ENCODE data around the gene FAM171A1. TPM values are rescaled to one million over a fixed set of nuclear protein-coding genes. Genes with fewer than 3 reads are reported as not detected.
"Not testable (repeated sequence)": the region's sequence is repeated elsewhere in the genome, so short reads cannot be mapped to it uniquely, and the experiment has no call there.

Gene FAM171A1
- total RNA-seq, 2 experiments from 2014 or later, result 7.0 to 8.0 TPM

DNA sequence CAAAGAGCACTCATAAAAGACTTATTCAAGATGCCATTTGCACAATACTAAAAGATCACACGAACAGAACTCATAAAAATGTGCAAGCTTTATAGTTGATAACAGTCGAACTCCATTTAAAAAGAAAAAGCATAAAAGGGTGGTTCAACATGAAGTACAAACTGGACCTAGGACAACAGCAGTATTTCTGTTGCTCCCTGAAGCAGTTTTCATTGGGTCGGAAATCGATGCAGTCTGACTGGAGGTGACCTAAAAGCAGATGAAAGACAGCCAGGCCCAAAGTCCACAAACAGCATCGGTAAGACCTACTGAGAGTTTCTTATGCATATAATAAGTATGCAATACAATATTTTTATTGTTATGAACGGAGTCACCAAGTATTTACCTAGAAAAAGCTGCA lies 23.9 kb downstream of the FAM171A1 start:
- Mint-ChIP-seq H3K4me3 (no peak overlapping the region), H3K4me1 (no peaks in the 10 kb centered on the region), H3K27ac (no peak overlapping the region), H3K9me3 (no peaks in the 10 kb centered on the region), H3K36me3 (no peaks in the 10 kb centered on the region), H3K27me3 (peaks cover 20% of the 10 kb centered on the region)
- no peak for ATAC-seq (ENCODE audit: low read depth)
- POLR2A ChIA-PET, result no interaction called here
- DNase-seq, result no peak

- Mint-ChIP-seq H3K36me3 (no peaks in the 10 kb centered on the region), H3K4me3 (no peak overlapping the region), H3K4me1 (no peaks in the 10 kb centered on the region), H3K27me3 (peaks cover 20% of the 10 kb centered on the region), H3K9me3 (no peaks in the 10 kb centered on the region), H3K27ac (no peak overlapping the region)
- ATAC-seq (ENCODE audit: low read depth), result no peak
- POLR2A ChIA-PET, result no interaction called here
- DNase-seq, result no peak
These were observed 24.5 kb downstream of the FAM171A1 start for GRCh38 chr10:15346440-15347141.

DNA sequence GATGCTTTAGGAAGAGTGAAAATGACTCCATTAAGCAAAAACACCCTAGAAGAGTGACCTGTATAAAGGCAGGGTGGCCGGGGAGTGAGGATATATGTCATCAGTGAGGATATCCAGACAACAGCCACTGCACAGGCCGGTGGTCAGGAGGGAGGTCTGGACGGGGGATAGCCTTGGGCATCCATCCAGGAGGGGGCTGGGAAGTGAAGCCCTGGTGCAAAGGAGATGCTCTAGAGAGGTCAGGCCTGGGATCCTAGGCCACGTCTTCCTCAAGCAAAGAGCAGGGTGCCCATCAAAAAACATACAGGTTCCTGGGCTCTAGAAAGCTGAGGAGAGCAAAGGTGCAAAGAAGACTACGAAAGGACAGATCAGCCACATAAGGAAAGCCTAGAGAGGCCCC lies 25.6 kb downstream of the FAM171A1 start:
- no peak overlapping the region for H3K27ac Mint-ChIP-seq
- no peaks in the 10 kb centered on the region for H3K9me3 Mint-ChIP-seq
- no peaks in the 10 kb centered on the region for H3K4me1 Mint-ChIP-seq

DNA sequence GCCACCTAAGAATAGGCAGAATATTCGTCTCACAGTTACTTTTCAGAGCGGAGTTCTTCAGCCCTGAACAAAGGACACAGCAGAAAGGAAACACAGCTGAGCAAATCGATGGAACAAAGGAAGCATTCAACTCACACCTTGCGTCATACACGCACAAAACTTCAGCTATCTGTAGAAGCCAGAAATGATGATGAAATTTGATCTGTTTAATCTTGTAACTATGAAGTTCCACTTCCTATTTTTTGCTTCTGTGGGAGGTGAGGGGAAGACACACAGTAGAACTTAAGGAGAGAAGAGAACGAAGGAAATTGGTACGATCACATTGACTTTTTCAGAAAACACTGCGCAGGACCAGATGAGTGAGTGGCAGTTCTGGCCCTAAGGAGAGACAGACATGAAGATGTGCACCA lies 26.2 kb downstream of the FAM171A1 start:
- POLR2A ChIA-PET, result no interaction called here
- ATAC-seq (ENCODE audit: low read depth), result no peak
- H3K27ac Mint-ChIP-seq, result no peak overlapping the region
- no peaks in the 10 kb centered on the region for H3K36me3 Mint-ChIP-seq
- H3K9me3 Mint-ChIP-seq, result no peaks in the 10 kb centered on the region
- peaks cover 23% of the 10 kb centered on the region for H3K27me3 Mint-ChIP-seq
- no peak overlapping the region for H3K4me3 Mint-ChIP-seq
- DNase-seq, result no peak
- H3K4me1 Mint-ChIP-seq, result no peaks in the 10 kb centered on the region

More for the DNA sequence above, 25.6 kb downstream of the FAM171A1 start:
- Mint-ChIP-seq H3K27me3 (peaks cover 23% of the 10 kb centered on the region), H3K36me3 (no peaks in the 10 kb centered on the region), H3K4me3 (no peak overlapping the region)
- DNase-seq (no peak), ATAC-seq (ENCODE audit: low read depth) (no peak)
- POLR2A ChIA-PET, result no interaction called here

- H3K36me3 Mint-ChIP-seq, result no peaks in the 10 kb centered on the region
- DNase-seq (no peak), ATAC-seq (ENCODE audit: low read depth) (no peak)
- POLR2A ChIA-PET, result no interaction called here
- no peak overlapping the region for H3K4me3 Mint-ChIP-seq
- H3K9me3 Mint-ChIP-seq, result no peaks in the 10 kb centered on the region
- no peak overlapping the region for H3K27ac Mint-ChIP-seq
- no peaks in the 10 kb centered on the region for H3K4me1 Mint-ChIP-seq
- peaks cover 23% of the 10 kb centered on the region for H3K27me3 Mint-ChIP-seq
These were observed 26.7 kb downstream of the FAM171A1 start for GRCh38 chr10:15344256-15344875.

- Mint-ChIP-seq H3K36me3 (no peaks in the 10 kb centered on the region), H3K4me3 (no peak overlapping the region), H3K27ac (no peak overlapping the region), H3K27me3 (peaks cover 12% of the 10 kb centered on the region), H3K4me1 (no peaks in the 10 kb centered on the region), H3K9me3 (no peaks in the 10 kb centered on the region)
- ATAC-seq (ENCODE audit: low read depth) (no peak), DNase-seq (no peak)
- POLR2A ChIA-PET, result no interaction called here
These were observed 28.1 kb downstream of the FAM171A1 start for GRCh38 chr10:15342970-15343369.

GRCh38 chr10:15341502-15342128 lies 29.5 kb downstream of the FAM171A1 start:
- Mint-ChIP-seq H3K4me3 (no peak overlapping the region), H3K27ac (no peak overlapping the region), H3K36me3 (no peaks in the 10 kb centered on the region), H3K4me1 (no peaks in the 10 kb centered on the region), H3K9me3 (no peaks in the 10 kb centered on the region), H3K27me3 (peaks cover 12% of the 10 kb centered on the region)
- POLR2A ChIA-PET, result no interaction called here
- ATAC-seq (ENCODE audit: low read depth) (no peak), DNase-seq (no peak)

- Mint-ChIP-seq H3K4me3 (no peak overlapping the region), H3K27ac (no peak overlapping the region), H3K36me3 (no peaks in the 10 kb centered on the region), H3K27me3 (peaks cover 9% of the 10 kb centered on the region), H3K9me3 (no peaks in the 10 kb centered on the region), H3K4me1 (peaks cover 5% of the 10 kb centered on the region)
- ATAC-seq (ENCODE audit: low read depth), result no peak
- POLR2A ChIA-PET, result no interaction called here
- no peak for DNase-seq
These were observed 31.2 kb downstream of the FAM171A1 start for GRCh38 chr10:15339892-15340291.

DNA sequence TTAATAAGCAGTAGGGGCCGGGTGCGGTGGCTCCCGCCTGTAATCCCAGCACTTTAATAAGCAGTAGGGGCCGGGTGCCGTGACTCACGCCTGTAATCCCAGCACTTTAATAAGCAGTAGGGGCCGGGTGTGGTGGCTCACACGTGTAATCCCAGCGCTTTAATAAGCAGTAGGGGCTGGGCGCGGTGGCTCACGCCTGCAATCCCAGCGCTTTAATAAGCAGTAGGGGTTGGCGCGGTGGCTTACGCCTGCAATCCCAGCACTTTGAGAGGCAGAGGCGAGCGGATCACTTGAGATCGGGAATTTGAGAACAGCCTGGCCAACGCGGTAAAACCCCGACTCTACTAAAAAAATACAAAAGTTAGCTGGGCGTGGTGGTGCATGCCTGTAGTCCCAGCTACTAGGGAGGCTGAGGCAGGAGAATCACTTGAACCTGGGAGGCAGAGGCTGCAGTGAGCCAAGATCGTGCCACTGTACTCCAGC lies 33.6 kb downstream of the FAM171A1 start:
- H3K4me1 Mint-ChIP-seq; H3K27ac Mint-ChIP-seq; H3K36me3 Mint-ChIP-seq; H3K4me3 Mint-ChIP-seq; POLR2A ChIA-PET; DNase-seq; H3K27me3 Mint-ChIP-seq; ATAC-seq (ENCODE audit: low read depth); H3K9me3 Mint-ChIP-seq: not testable (repeated sequence)

GRCh38 chr10:15336211-15336610 lies 34.9 kb downstream of the FAM171A1 start:
- Mint-ChIP-seq H3K36me3 (no peaks in the 10 kb centered on the region), H3K27ac (no peak overlapping the region), H3K4me3 (no peak overlapping the region), H3K4me1 (peaks cover 5% of the 10 kb centered on the region), H3K27me3 (no peaks in the 10 kb centered on the region), H3K9me3 (no peaks in the 10 kb centered on the region)
- ATAC-seq (ENCODE audit: low read depth) (no peak), DNase-seq (no peak)
- POLR2A ChIA-PET, result no interaction called here

DNA sequence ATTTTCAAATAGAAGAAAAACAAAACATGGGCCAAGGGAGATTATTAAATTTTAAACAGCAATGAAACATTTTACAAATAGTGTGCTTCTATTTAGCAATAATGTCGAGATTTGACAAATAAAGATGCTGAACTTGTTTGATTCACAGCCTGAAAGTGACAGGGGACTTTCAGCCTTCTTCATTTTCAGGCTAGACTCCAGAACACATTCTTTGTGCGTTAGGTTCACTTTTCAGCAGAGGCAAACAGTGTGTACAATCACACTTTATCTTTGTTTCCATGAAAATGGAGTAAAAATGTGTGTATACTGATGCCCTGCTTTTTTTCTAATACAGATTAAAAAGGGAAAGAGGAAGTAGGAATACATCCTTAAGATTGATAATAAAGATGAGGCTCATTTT lies 35.6 kb downstream of the FAM171A1 start:
- Mint-ChIP-seq H3K36me3 (no peaks in the 10 kb centered on the region), H3K9me3 (no peaks in the 10 kb centered on the region), H3K4me1 (peaks cover 5% of the 10 kb centered on the region), H3K27me3 (no peaks in the 10 kb centered on the region), H3K27ac (no peak overlapping the region), H3K4me3 (no peak overlapping the region)
- ATAC-seq (ENCODE audit: low read depth) (no peak), DNase-seq (no peak)
- POLR2A ChIA-PET, result no interaction called here

DNA sequence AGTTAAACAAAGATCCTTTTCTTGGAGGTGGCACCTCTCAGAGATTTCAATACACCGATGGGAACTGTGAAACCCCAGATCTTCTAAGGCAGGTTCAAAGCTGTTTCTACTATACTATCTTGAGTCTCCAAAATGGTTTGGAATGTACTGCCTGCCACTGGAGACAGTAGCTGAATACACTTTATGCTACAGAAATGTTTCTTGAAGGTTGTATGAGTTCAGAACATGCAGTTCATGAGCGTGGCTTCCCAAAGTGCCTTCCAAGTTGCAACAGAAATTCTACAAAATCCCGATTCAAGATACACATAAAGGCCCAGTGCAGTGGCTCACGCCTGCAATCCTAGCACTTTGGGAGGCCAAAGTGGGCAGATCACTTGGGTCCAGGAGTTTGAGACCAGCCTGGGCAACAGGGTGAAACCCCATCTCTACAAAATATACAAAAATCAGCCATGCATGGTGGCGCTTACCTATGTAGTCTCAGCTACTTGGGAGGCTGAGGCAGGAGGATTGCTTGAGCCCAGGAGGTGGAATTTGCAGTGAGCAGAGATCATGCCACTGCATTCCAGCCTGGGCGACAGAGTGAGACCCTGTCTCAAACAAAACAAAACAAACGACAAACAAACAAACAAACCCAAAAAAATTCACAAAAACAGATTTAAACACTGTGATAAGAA lies 36.3 kb downstream of the FAM171A1 start:
- no peak for ATAC-seq (ENCODE audit: low read depth)
- POLR2A ChIA-PET, result no interaction called here
- no peaks in the 10 kb centered on the region for H3K36me3 Mint-ChIP-seq
- H3K27me3 Mint-ChIP-seq, result no peaks in the 10 kb centered on the region
- H3K27ac Mint-ChIP-seq, result no peak overlapping the region
- no peaks in the 10 kb centered on the region for H3K9me3 Mint-ChIP-seq
- H3K4me3 Mint-ChIP-seq, result no peak overlapping the region
- peaks cover 5% of the 10 kb centered on the region for H3K4me1 Mint-ChIP-seq
- DNase-seq, result no peak

GRCh38 chr10:15333909-15334649 lies 37.0 kb downstream of the FAM171A1 start:
- no peak overlapping the region for H3K27ac Mint-ChIP-seq
- POLR2A ChIA-PET, result no interaction called here
- DNase-seq (no peak), ATAC-seq (ENCODE audit: low read depth) (no peak)
- H3K4me3 Mint-ChIP-seq, result no peak overlapping the region
- H3K36me3 Mint-ChIP-seq, result no peaks in the 10 kb centered on the region
- peaks cover 5% of the 10 kb centered on the region for H3K4me1 Mint-ChIP-seq
- H3K9me3 Mint-ChIP-seq, result no peaks in the 10 kb centered on the region
- H3K27me3 Mint-ChIP-seq, result no peaks in the 10 kb centered on the region
